Transverse colon (tissue), 3 donors: Measurements from ENCODE around the gene AMER2.

Experiments
- POLR2A ChIP-seq: fragments of 450-650 bp; IDR thresholded peaks from one replicate; pipeline ENCODE4 v1.6.1; 2016; ENCODE audit warnings: antibody characterized with exemption, mild to moderate bottlenecking, moderate library complexity
- TF ChIP-seq, protein P1 (sequence below), 5 experiments: fragments of 200-600 bp in 3 of 5; fragments of 450-650 bp in 2 of 5; sonication (generic) in 3 of 5; IDR thresholded peaks; 1 replicate in 2 of 5; 2 replicates in 3 of 5; pipeline ENCODE4 v1.5.1; 2016 to 2017; ENCODE audit warnings: antibody characterized with exemption in 5 of 5, inconsistent platforms in 3 of 5, mild to moderate bottlenecking in 2 of 5, moderate library complexity in 1 of 5

GRCh38 chr13:25171517-25172302, at the start of gene AMER2:
- TF ChIP-seq, protein P1, sequence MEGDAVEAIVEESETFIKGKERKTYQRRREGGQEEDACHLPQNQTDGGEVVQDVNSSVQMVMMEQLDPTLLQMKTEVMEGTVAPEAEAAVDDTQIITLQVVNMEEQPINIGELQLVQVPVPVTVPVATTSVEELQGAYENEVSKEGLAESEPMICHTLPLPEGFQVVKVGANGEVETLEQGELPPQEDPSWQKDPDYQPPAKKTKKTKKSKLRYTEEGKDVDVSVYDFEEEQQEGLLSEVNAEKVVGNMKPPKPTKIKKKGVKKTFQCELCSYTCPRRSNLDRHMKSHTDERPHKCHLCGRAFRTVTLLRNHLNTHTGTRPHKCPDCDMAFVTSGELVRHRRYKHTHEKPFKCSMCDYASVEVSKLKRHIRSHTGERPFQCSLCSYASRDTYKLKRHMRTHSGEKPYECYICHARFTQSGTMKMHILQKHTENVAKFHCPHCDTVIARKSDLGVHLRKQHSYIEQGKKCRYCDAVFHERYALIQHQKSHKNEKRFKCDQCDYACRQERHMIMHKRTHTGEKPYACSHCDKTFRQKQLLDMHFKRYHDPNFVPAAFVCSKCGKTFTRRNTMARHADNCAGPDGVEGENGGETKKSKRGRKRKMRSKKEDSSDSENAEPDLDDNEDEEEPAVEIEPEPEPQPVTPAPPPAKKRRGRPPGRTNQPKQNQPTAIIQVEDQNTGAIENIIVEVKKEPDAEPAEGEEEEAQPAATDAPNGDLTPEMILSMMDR (IDR thresholded peaks at IDR 0.05): no peak
- TF ChIP-seq POLR2A: no peak
